Measurements from ENCODE around the gene PHACTR3. TPM values are rescaled to one million over a fixed set of nuclear protein-coding genes. Genes with fewer than 3 reads are reported as not detected.

The PHACTR3 gene
- total RNA-seq, 1 experiment from 2014 or later: 10.0 TPM

DNA sequence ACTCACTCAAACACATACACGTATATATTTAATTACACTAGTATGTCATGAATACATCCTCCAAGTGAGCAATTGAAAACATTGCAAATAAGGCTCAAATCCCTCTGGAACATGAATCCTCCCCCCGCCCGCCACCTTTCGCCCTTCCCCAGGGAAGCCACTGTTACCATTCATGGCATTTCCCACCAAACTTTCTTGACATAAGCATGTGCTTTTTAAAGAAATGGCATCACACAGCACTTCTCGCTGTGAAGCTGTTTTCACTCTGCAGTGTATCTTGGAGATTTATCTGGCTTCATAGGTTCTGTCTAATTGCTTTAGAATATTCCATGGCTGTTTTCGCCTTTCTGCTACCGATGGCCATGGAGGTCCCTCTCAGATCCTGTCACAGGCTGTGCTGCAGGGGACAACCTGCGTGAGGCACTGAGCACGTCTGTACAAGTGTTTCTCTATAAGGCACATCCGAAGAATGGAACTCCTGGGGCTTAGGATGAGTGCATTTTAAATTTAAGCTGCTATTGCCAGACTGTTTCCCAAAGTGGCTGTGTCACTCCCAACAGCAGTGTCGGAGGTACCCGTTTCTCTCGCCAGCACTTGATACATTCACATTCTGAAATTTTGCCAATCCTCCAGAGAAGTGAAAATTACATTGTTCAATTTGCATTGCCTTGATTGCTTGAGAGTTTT, 22.2 kb upstream of the PHACTR3 start:
- Mint-ChIP-seq H3K36me3 (ENCODE audit: insufficient read depth, unreplicated experiment) (no peaks in the 10 kb centered on the region), H3K27me3 (ENCODE audit: unreplicated experiment) (no peaks in the 10 kb centered on the region), H3K9me3 (ENCODE audit: low read depth, unreplicated experiment) (no peaks in the 10 kb centered on the region), H3K4me1 (ENCODE audit: low read depth, unreplicated experiment) (no peaks in the 10 kb centered on the region), H3K4me3 (ENCODE audit: low read depth, unreplicated experiment) (no peak overlapping the region), H3K27ac (ENCODE audit: unreplicated experiment) (no peak overlapping the region)
- BruUV-seq (replicated peaks): no TSS peak
- CTCF ChIA-PET: interaction anchor here (0.7 to 3.5 kb wide), 2 partner anchors 11 to 301 kb away, joined by 3 to 14 read pairs; no protein-coding TSS in a partner anchor
- no peak for DNase-seq
- TF ChIP-seq, protein P1, sequence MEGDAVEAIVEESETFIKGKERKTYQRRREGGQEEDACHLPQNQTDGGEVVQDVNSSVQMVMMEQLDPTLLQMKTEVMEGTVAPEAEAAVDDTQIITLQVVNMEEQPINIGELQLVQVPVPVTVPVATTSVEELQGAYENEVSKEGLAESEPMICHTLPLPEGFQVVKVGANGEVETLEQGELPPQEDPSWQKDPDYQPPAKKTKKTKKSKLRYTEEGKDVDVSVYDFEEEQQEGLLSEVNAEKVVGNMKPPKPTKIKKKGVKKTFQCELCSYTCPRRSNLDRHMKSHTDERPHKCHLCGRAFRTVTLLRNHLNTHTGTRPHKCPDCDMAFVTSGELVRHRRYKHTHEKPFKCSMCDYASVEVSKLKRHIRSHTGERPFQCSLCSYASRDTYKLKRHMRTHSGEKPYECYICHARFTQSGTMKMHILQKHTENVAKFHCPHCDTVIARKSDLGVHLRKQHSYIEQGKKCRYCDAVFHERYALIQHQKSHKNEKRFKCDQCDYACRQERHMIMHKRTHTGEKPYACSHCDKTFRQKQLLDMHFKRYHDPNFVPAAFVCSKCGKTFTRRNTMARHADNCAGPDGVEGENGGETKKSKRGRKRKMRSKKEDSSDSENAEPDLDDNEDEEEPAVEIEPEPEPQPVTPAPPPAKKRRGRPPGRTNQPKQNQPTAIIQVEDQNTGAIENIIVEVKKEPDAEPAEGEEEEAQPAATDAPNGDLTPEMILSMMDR (IDR thresholded peaks at IDR 0.05; ENCODE audit: unreplicated experiment): no peak
- intact Hi-C loops (cut with micrococcal nuclease; ENCODE audit: unreplicated experiment): no loop called here

DNA sequence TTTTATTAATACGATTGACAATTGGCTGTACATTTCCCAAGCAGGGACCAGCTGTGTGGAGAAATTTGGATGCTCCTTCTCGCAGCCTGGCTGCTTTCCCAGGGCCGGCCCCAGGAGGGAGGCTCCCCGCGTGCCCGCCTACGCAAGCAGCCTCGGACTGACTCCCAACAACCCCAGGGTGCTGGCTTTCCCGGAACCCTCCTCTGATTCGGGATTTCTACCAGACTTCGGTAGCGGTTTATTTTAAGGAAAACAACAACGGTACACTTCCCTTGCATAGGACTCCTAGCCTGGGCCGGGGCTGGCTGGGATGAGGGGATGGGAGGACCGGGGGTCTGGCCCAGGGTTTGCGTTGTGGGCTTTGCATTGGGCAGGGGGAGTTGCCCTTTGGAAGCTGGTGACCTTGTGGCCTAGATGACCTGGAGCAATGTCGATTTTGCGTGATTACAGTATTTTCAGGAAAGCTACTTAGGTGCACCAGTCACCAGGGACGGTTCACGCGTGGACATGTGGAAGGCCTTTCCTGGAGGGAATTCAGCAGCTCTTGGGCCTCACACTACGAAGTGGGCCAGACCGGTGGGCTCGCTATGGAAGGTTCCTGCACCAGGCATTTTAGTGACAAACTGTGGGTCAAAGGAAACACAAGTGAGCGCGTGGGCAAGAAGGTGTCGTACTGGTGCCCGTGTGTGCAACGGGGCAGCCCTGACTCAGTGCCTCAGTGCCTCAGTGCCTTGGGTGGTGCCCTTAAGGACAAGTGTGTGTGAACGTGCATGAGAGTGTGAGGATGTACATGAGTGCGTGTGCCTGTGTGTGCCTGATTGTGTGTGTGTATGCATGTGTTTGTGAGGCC, 20.7 kb upstream of the PHACTR3 start:
- Mint-ChIP-seq H3K4me1 (ENCODE audit: low read depth, unreplicated experiment) (no peaks in the 10 kb centered on the region), H3K27me3 (ENCODE audit: unreplicated experiment) (no peaks in the 10 kb centered on the region), H3K27ac (ENCODE audit: unreplicated experiment) (no peak overlapping the region), H3K4me3 (ENCODE audit: low read depth, unreplicated experiment) (no peak overlapping the region), H3K36me3 (ENCODE audit: insufficient read depth, unreplicated experiment) (no peaks in the 10 kb centered on the region), H3K9me3 (ENCODE audit: low read depth, unreplicated experiment) (no peaks in the 10 kb centered on the region)
- CTCF ChIA-PET: no interaction called here
- BruUV-seq (replicated peaks): no TSS peak
- TF ChIP-seq, protein P1 (IDR thresholded peaks at IDR 0.05; ENCODE audit: unreplicated experiment): no peak
- no peak for DNase-seq
- intact Hi-C loops (cut with micrococcal nuclease; ENCODE audit: unreplicated experiment): no loop called here

DNA sequence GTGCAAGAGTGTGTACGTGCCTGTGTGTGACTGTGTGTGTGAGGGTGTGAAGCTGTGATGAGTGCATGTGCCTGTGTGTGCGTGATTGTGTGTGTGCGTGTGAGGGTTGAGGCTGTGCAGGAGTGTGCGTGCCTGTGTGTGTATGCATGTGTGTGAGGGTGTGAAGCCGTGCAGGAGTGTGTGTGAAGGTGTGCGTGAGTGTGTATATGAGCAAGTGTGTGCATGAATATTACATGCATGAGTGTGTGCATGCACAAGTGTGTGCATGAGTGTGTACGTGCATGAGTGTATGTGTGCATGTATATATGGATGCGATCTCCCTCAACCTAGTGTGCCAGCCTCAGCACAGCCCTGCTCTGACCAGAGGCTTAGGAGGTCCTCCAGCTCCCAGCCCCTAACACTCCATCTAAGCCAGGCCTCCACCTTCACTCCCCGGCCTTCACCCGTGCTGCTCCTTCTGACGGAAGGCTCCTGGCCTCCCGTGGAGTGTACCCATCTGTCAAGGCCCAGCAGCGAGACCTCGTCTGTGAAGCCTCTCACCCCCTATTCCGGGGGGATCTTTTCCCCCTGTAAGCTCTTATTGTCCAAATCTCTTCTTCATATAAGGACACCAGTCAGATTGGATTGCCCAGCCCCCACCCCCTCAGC, 19.9 kb upstream of the PHACTR3 start:
- Mint-ChIP-seq H3K9me3 (ENCODE audit: low read depth, unreplicated experiment) (no peaks in the 10 kb centered on the region), H3K27ac (ENCODE audit: unreplicated experiment) (no peak overlapping the region), H3K4me3 (ENCODE audit: low read depth, unreplicated experiment) (no peak overlapping the region), H3K27me3 (ENCODE audit: unreplicated experiment) (no peaks in the 10 kb centered on the region), H3K4me1 (ENCODE audit: low read depth, unreplicated experiment) (no peaks in the 10 kb centered on the region), H3K36me3 (ENCODE audit: insufficient read depth, unreplicated experiment) (no peaks in the 10 kb centered on the region)
- DNase-seq: no peak
- BruUV-seq (replicated peaks): no TSS peak
- CTCF ChIA-PET: interaction anchor here (0.7 kb wide), 1 partner anchor 33 kb away, joined by 6 read pairs; no protein-coding TSS in a partner anchor
- intact Hi-C loops (cut with micrococcal nuclease; ENCODE audit: unreplicated experiment): no loop called here
- TF ChIP-seq, protein P1 (IDR thresholded peaks at IDR 0.05; ENCODE audit: unreplicated experiment): no peak

DNA sequence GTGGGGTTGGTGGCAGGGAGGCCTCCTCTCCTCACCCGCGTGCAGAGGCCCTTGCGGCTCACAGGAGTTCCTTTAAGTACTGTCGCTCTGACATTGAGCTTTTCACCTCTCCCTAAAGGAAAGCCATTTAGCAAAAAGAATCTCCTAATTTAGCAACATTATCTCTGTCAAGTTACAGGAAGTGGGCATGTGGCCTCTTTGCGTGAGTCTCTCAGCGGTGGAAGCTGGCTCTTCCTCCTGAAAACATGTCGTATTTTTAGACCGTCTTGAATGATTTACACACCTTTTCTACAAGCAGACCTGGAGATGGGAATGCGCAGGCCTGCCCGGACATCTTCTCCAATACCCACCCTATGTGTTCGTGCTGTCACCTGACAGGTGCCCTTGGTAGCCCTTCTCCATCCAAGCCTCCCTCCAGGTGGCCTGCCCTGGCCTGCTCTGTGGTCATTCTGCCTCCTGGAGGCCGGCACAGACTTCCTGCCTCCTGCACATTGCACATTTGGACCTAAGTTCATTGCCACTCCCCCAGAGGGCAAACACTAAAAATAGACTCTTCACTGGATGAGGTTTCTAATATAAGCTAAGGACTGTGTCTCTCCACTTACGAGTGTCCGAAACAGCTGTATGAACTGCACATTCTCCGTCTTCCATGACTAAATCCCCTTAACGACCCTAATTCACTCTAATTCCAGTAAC, 18.5 kb upstream of the PHACTR3 start:
- Mint-ChIP-seq H3K36me3 (ENCODE audit: insufficient read depth, unreplicated experiment) (no peaks in the 10 kb centered on the region), H3K4me1 (ENCODE audit: low read depth, unreplicated experiment) (no peaks in the 10 kb centered on the region), H3K27ac (ENCODE audit: unreplicated experiment) (no peak overlapping the region), H3K9me3 (ENCODE audit: low read depth, unreplicated experiment) (no peaks in the 10 kb centered on the region), H3K4me3 (ENCODE audit: low read depth, unreplicated experiment) (no peak overlapping the region), H3K27me3 (ENCODE audit: unreplicated experiment) (no peaks in the 10 kb centered on the region)
- no peak for DNase-seq
- CTCF ChIA-PET: no interaction called here
- TF ChIP-seq, protein P1 (IDR thresholded peaks at IDR 0.05; ENCODE audit: unreplicated experiment): no peak
- intact Hi-C loops (cut with micrococcal nuclease; ENCODE audit: unreplicated experiment): no loop called here
- no TSS peak for BruUV-seq (replicated peaks)
